Fibroblast of skin of right biceps (primary cell): ENCODE data around the gene ITPR2.
"Not testable (repeated sequence)": the region's sequence is repeated elsewhere in the genome, so short reads cannot be mapped to it uniquely, and the experiment has no call there.

Experiments
- DNase-seq: peaks from one replicate; pipeline ENCODE4 v3.0.0-alpha.2; 2013

ITPR2 gene

GRCh38 chr12:26832822-26833742, at the start of gene ITPR2:
Gene ITPR2 (minus strand): TSS chr12:26833194. CDS start chr12:26832781, 413 bp downstream.
- peak; percentile 92 for DNase-seq

GRCh38 chr12:26880625-26881024, 47.6 kb upstream of the ITPR2 start:
- no peak for DNase-seq

GRCh38 chr12:26878661-26879119, 45.7 kb upstream of the ITPR2 start:
- DNase-seq = no peak

GRCh38 chr12:26874501-26875296, 41.7 kb upstream of the ITPR2 start:
- DNase-seq = no peak

- no peak for DNase-seq
These were observed 39.6 kb upstream of the ITPR2 start for GRCh38 chr12:26872625-26873024.

GRCh38 chr12:26871985-26872384, 39.0 kb upstream of the ITPR2 start:
- DNase-seq = no peak

- DNase-seq = peak; percentile 35
These were observed 37.8 kb upstream of the ITPR2 start for GRCh38 chr12:26870491-26871419.

- no peak for DNase-seq
These were observed 37.0 kb upstream of the ITPR2 start for GRCh38 chr12:26869908-26870459.

- DNase-seq = no peak
These were observed 36.1 kb upstream of the ITPR2 start for GRCh38 chr12:26869104-26869494.

- DNase-seq = no peak
These were observed 35.6 kb upstream of the ITPR2 start for GRCh38 chr12:26868447-26869103.

- no peak for DNase-seq
These were observed 34.1 kb upstream of the ITPR2 start for GRCh38 chr12:26867080-26867479.

GRCh38 chr12:26863515-26863914, 30.5 kb upstream of the ITPR2 start:
- no peak for DNase-seq

- DNase-seq = not testable (repeated sequence)
These were observed 29.8 kb upstream of the ITPR2 start for GRCh38 chr12:26862787-26863186.

GRCh38 chr12:26861690-26862089, 28.7 kb upstream of the ITPR2 start:
- DNase-seq = no peak

- no peak for DNase-seq
These were observed 24.6 kb upstream of the ITPR2 start for GRCh38 chr12:26857465-26858176.

- no peak for DNase-seq
These were observed 22.3 kb upstream of the ITPR2 start for GRCh38 chr12:26855337-26855736.

- DNase-seq = no peak
These were observed 21.0 kb upstream of the ITPR2 start for GRCh38 chr12:26854031-26854390.

GRCh38 chr12:26853303-26854030, 20.5 kb upstream of the ITPR2 start:
- peak; percentile 49 for DNase-seq

- DNase-seq = no peak
These were observed 18.2 kb upstream of the ITPR2 start for GRCh38 chr12:26851031-26851809.
